ENCODE measurements around the gene ASS1. TPM values are rescaled to one million over a fixed set of nuclear protein-coding genes. Genes with fewer than 3 reads are reported as not detected.

The ASS1 gene
- polyA plus RNA-seq, 1 experiment: 99.5 TPM

DNA sequence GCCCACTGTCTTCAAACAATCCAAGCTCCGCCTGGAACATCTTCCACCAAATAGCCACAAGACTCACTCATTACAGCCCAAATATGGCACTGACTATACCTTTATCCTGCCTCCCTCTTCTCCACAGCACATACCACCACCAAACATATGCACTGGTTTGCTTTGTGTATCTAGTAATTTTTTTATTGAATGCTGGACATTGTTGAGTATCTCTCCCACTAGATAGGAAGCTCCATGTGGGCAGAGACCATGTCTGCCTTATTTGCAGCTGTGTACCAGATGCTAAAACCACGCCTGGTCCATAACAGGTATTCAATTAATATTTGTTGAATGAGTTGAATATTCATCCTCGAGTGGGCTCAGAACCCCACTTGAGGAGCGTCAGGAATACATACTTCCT, 67.4 kb downstream of the ASS1 start:
- TF ChIP-seq, protein P1, sequence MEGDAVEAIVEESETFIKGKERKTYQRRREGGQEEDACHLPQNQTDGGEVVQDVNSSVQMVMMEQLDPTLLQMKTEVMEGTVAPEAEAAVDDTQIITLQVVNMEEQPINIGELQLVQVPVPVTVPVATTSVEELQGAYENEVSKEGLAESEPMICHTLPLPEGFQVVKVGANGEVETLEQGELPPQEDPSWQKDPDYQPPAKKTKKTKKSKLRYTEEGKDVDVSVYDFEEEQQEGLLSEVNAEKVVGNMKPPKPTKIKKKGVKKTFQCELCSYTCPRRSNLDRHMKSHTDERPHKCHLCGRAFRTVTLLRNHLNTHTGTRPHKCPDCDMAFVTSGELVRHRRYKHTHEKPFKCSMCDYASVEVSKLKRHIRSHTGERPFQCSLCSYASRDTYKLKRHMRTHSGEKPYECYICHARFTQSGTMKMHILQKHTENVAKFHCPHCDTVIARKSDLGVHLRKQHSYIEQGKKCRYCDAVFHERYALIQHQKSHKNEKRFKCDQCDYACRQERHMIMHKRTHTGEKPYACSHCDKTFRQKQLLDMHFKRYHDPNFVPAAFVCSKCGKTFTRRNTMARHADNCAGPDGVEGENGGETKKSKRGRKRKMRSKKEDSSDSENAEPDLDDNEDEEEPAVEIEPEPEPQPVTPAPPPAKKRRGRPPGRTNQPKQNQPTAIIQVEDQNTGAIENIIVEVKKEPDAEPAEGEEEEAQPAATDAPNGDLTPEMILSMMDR (IDR thresholded peaks at IDR 0.05; ENCODE audit: low read depth, low read length): no peak
- Histone ChIP-seq H3K27me3 (ENCODE audit: control insufficient read depth, insufficient read depth, low read length) (peaks cover 12% of the 10 kb centered on the region), H3K4me3 (ENCODE audit: low read depth, low read length) (no peak overlapping the region), H3K27ac (ENCODE audit: low read depth, low read length) (no peak overlapping the region), H3K9me3 (ENCODE audit: control insufficient read depth, insufficient read depth, low read length) (no peaks in the 10 kb centered on the region; the same call in 1 of the 2 replicates)
- ChIA-PET CTCF (no interaction called here), POLR2A (interaction anchor here (0.6 kb wide), 1 partner anchor 50 kb away, joined by 7 read pairs; no protein-coding TSS in a partner anchor)
- no peak for DNase-seq (ENCODE audit: low read depth, low spot score)

DNA sequence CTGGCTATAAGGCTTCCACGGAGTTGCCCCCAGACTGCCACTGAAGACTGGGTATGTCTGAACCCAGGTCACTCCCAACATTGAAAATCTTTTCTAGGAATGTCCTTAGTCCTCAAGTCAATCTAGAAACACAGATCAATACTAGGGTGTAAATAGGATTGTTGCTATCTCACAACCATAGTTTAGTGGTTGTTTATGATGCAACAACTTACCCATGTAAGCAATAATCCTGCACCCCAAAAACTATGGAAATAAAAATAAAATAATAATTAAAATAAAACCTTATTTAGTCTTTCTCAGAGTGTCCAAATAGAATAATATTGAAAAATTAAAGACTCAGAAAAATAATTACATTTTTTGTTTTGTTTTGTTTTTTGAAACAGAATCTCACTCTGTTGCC, 68.3 kb downstream of the ASS1 start:
- Histone ChIP-seq H3K4me3 (ENCODE audit: low read depth, low read length) (no peak overlapping the region), H3K27me3 (ENCODE audit: control insufficient read depth, insufficient read depth, low read length) (peaks cover 18% of the 10 kb centered on the region), H3K9me3 (ENCODE audit: control insufficient read depth, insufficient read depth, low read length) (no peaks in the 10 kb centered on the region; the same call in 1 of the 2 replicates), H3K27ac (ENCODE audit: low read depth, low read length) (no peak overlapping the region)
- TF ChIP-seq, protein P1 (IDR thresholded peaks at IDR 0.05; ENCODE audit: low read depth, low read length): no peak
- no peak for DNase-seq (ENCODE audit: low read depth, low spot score)
- ChIA-PET POLR2A (no interaction called here), CTCF (no interaction called here)

DNA sequence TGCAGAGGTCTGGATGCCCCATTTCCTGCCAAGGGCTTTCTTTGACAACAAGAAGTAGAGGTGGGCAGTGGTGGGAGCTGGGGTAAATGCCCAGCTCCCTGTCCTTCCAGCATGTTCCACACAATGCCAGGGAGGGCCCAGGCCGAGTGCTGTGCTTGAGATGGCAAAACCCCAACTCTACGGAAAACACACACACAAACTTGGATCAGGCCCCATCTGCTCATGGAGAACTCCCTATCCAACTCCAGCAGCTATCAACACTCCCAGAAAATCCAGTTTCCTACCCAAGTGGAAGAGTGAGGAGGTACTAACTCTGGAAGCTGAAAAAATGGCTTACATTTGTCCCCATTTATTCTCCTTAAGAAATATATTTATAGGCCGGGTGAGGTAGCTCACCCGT, 73.5 kb downstream of the ASS1 start:
- TF ChIP-seq, protein P1 (IDR thresholded peaks at IDR 0.05; ENCODE audit: low read depth, low read length): no peak
- Histone ChIP-seq H3K4me3 (ENCODE audit: low read depth, low read length) (no peak overlapping the region), H3K27me3 (ENCODE audit: control insufficient read depth, insufficient read depth, low read length) (peaks cover 17% of the 10 kb centered on the region), H3K9me3 (ENCODE audit: control insufficient read depth, insufficient read depth, low read length) (no peaks in the 10 kb centered on the region; the same call in 1 of the 2 replicates), H3K27ac (ENCODE audit: low read depth, low read length) (no peak overlapping the region)
- ChIA-PET POLR2A (no interaction called here), CTCF (no interaction called here)
- no peak for DNase-seq (ENCODE audit: low read depth, low spot score)

DNA sequence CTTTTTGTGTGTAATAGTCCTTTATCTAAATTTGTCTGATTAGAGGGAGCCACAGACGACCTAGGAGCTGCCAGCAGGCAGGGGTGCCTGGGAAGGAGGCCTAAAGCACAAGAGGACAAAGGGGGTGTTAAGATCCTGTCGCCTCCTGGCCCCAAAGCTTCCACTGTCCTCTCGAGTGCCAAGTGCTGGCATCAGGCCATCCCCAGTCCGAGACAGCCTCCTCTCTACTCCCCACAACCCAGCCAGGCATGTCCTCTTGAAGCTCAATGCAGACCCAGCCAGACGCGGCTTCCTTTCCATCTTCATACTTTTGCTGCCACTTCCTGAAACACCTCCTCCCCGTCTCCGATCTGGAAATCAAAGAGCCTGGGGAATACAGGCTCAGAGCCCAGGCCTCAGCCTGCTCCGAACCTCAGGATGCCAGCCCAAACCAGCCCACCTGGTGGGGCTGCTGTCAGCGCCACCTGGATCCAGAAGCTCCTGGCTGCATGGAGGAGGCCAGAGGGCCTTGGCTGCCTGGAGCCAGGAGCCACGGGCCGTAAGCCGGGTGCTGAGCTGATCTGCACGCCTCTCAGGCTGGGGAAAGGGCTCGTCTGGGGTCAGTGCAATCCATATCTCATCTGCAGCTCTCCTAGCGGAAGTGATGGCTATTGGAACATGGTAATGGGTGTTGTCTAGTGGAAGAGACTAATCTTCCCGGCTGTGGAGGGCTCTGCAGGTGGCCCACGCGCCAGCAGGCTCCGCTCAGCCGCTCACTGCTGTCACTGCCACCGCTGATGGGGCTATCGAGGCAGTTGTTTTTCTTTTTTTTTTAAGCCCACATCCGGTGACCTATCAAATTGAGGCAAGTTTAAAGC, 74.4 kb downstream of the ASS1 start:
- ChIA-PET POLR2A (no interaction called here), CTCF (no interaction called here)
- TF ChIP-seq, protein P1 (IDR thresholded peaks at IDR 0.05; ENCODE audit: low read depth, low read length): no peak
- Histone ChIP-seq H3K4me3 (ENCODE audit: low read depth, low read length) (no peak overlapping the region), H3K9me3 (ENCODE audit: control insufficient read depth, insufficient read depth, low read length) (no peaks in the 10 kb centered on the region; the same call in 1 of the 2 replicates), H3K27me3 (ENCODE audit: control insufficient read depth, insufficient read depth, low read length) (peaks cover 21% of the 10 kb centered on the region), H3K27ac (ENCODE audit: low read depth, low read length) (no peak overlapping the region)
- no peak for DNase-seq (ENCODE audit: low read depth, low spot score)

DNA sequence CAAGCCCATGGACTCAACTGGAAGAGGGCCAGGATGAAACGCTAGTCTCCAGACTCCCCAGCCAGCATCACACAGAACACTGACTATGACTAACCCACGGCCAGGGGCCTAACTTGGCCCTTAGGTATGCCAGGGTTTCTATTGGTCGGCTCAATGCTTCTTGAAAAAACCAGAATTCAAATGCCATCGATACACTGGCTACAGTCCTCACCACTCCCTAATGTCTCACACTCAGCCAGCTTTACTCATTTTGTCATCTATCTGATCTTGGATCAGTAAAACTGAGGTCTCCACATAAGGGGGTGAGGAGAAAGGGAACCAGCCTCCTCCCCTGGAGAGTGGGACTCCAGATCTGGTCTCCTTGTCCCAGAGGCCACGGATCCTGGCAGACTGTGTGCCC, 75.2 kb downstream of the ASS1 start:
- ChIA-PET POLR2A (no interaction called here), CTCF (no interaction called here)
- H3K27me3 ChIP-seq (ENCODE audit: control insufficient read depth, insufficient read depth, low read length): peaks cover 21% of the 10 kb centered on the region
- no peaks in the 10 kb centered on the region; the same call in 1 of the 2 replicates for H3K9me3 ChIP-seq (ENCODE audit: control insufficient read depth, insufficient read depth, low read length)
- DNase-seq (ENCODE audit: low read depth, low spot score): no peak
- TF ChIP-seq, protein P1 (IDR thresholded peaks at IDR 0.05; ENCODE audit: low read depth, low read length): no peak
- no peak overlapping the region for H3K27ac ChIP-seq (ENCODE audit: low read depth, low read length)
- H3K4me3 ChIP-seq (ENCODE audit: low read depth, low read length): no peak overlapping the region
